IPS-NIHi7 (cell line): ENCODE measurements around the gene SLC10A4.

Experiments
- DNase-seq: peaks from one replicate; pipeline ENCODE4 v3.0.0; 2012; ENCODE audit warnings: mixed read lengths; ENCODE audit errors: extremely low spot score

The SLC10A4 gene

DNA sequence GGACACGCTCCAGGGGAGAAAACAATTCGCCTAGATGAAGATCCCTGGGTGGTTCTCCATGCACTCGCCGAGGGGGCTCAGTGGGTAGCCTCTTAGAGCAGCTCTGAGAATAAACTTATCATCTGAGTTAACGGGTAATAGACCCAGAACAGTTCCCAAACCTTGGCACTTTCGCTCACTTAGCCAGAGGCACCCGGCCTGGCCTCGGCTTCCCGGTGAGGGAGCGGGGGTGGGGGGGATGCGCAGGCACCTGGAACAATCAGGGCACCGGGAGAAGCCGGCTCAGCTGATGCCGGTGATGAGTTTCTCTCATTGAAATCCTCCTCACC lies 6.5 kb downstream of the SLC10A4 start:
- DNase-seq, result no peak

GRCh38 chr4:48490012-48490679 lies 7.0 kb downstream of the SLC10A4 start, which contains the start of gene ZAR1:
TSS of gene ZAR1 (plus strand) at chr4:48490252. CDS start at chr4:48490292, 40 bp downstream.
- peak; percentile 50 for DNase-seq

DNA sequence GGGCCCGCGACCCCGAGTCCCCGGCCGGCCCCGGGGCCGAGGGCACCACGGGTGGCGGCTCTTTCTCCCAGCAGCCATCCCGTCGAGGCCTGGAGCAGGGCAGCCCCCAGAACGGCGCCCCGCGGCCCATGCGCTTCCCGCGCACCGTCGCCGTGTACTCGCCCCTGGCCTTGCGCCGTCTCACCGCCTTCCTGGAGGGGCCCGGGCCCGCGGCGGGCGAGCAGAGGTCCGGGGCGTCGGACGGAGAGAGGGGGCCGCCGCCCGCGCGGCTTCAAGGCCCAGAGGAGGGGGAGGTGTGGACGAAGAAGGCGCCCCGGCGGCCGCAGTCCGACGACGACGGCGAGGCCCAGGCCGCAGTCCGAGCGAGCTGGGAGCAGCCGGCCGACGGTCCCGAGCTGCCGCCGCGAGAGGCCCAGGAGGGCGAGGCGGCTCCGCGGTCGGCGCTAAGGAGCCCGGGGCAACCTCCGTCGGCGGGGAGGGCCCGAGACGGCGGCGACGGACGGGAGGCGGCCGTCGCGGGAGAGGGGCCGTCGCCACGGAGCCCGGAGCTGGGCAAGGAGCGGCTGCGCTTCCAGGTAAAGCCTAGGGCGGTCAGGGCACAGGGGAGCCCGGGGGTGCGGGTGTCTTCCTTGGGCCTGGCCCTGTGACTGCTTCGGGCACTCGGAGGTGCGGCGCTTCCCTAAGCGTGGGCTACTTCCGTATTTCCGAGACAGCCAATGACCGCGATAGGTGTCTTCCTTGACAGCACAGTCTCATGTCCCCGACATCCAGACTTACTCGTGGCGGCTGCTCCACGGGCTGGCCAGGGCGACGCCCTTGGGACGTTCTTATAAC lies 7.8 kb downstream of the SLC10A4 start:
- peak; percentile 37 for DNase-seq

DNA sequence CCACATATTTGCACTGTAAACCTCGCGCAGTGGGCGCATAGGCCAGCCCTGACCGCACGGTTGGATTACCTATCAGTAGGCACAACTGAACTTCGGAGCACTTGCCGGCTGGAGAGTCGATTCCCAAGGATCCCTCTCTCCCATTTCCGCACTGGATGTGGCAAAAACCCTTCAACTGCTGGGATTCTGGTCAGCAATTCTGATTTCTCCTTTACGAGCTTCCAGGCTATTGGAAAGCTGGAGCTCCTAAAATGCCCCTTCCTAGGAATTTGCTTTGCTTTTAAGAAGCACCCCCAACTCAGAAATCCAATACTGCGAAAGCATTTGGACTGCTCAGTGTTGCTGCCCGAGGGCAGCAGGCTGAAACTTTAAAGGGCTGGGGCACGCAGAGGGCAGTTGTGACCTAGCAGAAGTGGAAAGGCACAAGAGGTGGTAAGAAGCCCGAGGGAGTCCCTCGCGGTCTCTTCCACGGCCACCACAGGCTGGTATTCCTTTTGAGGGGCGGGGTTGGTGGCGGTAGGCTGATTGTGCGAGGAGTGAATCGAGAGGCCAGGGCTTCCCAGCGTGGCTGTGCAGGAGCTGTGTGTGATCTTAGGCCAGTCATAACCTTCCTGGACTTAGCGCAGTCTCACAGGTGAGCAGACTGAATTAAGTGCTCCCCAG lies 8.5 kb downstream of the SLC10A4 start:
- DNase-seq, result no peak

DNA sequence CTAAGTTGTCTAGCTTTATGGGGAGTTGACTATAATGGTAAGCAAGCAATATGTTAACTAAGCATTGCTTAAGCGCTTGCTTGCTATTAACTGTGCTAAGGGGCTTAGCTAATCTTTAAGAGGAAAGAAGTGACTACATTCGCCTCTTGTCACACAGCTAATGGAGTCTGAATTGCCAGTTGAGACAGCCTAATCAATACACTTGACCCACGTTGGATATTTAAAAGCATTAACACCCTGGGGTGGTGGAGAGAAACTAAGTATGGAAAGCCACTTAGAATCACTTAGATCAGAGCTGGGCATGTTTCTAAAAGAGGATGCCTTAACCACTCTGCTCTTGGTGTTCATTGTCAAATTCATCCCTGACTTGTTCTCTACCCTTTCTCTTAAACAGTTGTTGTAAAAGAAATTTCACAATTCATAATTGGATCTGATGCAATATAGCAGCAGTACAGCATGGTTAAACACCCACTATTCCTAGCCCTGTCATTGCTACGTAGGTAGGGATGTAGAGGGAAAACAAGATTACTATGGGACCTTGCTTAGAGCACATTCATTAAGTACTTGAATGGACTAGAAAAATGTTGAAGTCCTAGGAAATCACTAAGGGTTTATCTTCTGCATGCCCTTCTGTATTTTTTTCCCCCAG lies 10.4 kb downstream of the SLC10A4 start:
- DNase-seq, result no peak

DNA sequence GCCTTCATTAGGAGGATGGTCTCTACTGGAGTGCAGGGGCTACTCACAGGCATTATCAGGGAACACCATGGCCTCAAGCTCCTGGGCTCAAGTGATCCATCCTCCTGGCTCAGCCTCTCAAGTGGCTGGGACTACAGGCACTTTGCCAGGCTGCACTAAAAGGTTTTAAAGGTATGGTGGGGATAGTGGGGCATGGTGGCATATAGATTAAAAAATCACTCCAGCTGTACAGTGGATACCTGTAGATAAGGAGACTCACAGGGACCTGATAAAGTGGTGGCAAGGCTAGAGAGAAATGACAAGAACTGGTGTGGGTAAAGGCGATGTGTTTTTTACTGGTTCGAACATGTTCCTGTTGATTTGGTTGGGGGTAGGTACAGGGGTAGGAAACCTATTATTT lies 12.8 kb downstream of the SLC10A4 start:
- no peak for DNase-seq

- no peak for DNase-seq
Measured at GRCh38 chr4:48498895-48499294, 15.8 kb downstream of the SLC10A4 start.

GRCh38 chr4:48499551-48500066 lies 16.5 kb downstream of the SLC10A4 start:
- DNase-seq, result no peak

GRCh38 chr4:48503233-48504025 lies 20.3 kb downstream of the SLC10A4 start:
- no peak for DNase-seq

- no peak for DNase-seq
Measured at GRCh38 chr4:48504026-48504330, 20.8 kb downstream of the SLC10A4 start.

GRCh38 chr4:48504352-48504751 lies 21.2 kb downstream of the SLC10A4 start:
- no peak for DNase-seq

DNA sequence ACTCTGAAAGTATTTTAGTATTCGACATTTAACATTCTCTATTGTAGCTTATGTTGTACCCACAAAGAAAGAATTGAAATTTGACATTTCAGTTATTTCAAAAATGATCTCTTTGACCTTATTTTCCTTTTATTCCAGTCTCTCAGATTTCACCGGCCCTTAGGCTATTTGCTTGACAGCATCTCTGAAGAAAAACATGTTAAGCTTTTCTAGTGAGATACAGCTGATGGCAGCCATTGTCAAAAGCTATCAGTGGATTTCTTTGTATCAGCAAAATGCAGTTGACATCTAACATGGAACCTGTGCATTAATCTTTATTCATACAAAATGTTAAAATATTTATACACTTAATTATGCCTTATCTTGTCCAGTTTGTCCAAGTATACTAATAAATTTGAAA lies 23.6 kb downstream of the SLC10A4 start:
- DNase-seq, result no peak

DNA sequence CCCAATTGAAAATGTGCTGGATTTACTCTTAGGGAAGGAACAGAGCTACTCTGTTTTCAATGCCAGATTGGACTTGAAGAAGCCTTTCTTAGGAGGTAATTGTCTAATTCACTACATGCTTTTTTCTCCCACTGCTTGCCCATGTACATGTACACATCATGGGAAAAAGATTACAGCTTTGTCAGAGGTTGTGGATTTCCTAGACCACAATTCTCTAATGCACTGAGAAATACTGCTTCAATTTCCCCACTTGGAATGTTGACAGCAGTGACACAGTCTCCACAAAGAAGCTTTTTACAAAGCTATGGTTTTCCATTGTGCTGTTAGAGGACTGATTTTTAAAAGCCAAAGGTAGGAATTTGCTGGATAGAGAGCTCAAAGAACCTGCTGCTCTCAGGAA lies 26.4 kb downstream of the SLC10A4 start:
- no peak for DNase-seq

GRCh38 chr4:48518143-48518542 lies 35.0 kb downstream of the SLC10A4 start:
- no peak for DNase-seq

GRCh38 chr4:48526406-48526805 lies 43.3 kb downstream of the SLC10A4 start:
- no peak for DNase-seq

GRCh38 chr4:48538358-48538757 lies 55.2 kb downstream of the SLC10A4 start:
- no peak for DNase-seq
